HG02870 (cell line): ENCODE data around the gene ROS1.
"Not testable (repeated sequence)": the region's sequence is repeated elsewhere in the genome, so short reads cannot be mapped to it uniquely, and the experiment has no call there.

Source experiments
- ATAC-seq: cut with Tn5 transposase; IDR thresholded peaks from one replicate; pipeline ENCODE4 v1.9.1; 2021; ENCODE audit warnings: mild to moderate bottlenecking, moderate library complexity; ENCODE audit not compliant: unreplicated experiment

The ROS1 gene

DNA sequence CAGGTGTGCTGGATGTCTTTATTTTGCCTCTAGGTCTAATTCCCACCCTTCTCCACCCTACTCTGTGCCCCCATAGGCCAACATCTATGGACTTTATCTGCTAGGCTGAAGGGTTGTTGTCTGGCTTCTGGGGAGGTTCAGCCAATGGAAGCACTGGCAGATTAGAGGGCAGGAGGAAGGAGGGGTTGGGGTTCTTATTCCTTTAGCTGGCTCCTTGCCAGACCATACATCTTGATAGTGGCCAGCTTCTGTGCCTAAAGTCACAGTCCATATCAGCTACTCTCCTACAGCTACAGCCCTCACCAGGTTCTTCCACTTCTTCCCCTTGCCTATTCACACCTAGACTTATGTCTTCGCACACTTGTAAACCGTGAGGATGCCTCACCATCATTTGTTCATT is 41.1 kb downstream of the ROS1 start:
- no peak for ATAC-seq

DNA sequence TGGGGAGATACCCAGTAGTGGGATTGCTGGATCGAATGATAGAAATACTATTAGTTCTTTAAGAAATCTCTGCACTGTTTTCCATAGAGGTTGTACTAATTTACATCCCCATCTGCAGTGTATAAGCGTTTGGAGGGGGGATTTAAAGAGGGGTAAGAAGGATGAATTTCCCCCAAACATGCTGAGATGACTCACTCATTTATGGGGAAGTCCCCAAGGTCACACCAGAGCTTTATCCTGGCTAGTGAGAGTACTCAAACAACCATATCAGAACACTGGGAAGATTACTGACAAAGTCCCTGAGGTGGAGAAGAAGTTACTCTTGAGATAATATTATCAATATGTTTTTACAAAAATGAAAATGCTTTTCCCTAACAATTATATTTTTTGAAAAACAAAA is 44.0 kb downstream of the ROS1 start:
- ATAC-seq = peak; percentile 69

DNA sequence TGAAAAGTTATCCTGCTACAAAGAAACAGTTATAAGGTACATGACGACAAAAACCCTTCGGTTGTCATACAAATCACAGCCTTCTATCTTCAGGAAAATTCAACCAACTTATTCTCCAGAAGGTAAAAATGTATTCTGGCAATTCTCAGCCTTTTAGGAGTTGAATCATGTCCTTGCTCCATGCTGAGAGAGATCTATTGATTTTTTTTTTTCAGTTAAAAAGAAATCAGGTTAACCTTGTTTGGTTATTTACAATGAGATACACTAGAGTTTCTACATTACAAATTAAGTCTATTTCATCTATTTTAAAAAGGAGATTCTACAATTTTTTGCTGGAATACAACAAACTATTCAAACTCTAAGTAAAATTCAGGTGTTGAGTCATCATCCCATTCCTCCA is 45.4 kb downstream of the ROS1 start:
- no peak for ATAC-seq

DNA sequence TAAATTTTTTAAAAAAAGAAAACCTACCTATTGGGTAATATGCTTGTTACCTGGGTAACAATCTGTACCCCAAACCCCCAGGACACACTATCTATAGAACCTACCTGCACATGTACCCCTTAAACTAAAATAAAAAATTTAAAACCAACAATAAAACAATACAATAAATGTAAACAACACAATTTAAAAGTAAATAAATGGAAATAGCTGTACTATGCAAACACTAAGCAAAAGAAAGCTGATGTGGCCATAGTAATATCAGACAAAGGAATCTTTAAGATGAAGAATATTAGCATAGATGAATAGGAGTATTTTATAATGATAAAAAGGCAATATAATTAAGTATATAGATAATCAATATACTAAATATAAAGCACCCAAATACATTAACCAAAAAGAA is 50.3 kb downstream of the ROS1 start:
- no peak for ATAC-seq

DNA sequence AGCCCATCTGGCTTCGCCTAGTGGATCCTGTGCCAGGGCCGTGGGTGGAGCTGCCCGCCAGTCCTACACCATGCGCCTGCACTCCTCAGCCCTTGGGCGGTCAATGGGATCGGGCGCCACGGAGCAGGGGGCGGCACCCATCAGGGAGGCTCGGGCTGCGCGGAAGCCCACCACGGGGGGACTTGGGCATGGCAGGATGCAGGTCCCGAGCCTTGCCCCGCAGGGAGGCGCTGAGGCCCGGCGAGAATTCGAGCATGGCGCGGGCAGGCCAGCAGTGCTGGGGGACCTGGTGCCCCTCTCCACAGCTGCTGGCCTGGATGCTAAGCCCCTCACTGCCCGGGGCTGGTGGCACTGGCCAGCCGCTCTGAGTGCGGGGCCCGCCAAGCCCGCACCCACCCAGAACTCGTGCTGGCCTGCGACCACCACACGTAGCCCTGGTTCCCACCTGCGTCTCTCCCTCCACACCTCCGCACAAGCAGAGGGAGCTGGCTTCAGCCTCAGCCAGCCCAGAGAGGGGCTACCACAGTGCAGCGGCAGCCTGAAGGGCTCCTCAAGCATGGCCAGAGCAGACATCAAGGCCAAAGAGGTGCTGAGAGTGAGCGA is 52.4 kb downstream of the ROS1 start:
- ATAC-seq = no peak

DNA sequence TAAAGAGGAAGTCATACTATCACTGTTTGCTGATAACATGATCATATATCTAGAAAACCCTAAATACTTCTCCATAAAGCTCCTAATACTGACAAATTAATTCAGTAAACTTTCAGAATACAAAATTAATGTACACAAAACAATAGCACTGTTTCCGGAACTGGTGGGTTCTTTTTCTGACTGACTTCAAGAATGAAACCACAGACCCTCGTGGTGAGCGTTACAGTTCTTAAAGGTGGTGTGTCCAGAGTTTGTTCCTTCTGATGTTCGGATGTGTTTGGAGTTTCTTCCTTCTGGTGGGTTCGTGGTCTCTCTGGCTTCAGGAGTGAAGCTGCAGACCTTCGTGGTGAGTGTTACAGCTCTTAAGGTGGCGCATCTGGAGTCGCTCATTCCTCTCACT is 53.5 kb downstream of the ROS1 start:
- not testable (repeated sequence) for ATAC-seq

DNA sequence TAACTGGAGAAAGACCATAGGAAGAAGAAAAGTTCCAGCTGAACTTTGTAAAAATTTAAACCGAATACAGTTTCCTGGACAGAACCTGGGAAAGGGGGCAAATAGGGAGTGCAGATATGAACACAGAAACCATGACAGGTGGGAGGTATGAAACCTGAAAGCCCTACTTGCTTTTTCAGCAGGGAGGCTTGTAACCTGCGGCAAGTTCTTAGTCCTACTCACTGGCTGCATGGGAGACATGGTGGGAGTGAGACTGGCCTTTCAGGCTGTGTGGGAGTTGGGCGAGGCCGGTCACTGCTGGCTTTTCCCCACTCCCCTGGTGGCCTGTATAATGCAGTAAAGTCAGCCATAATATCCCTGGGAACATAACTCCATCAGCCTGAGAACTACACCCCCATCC is 54.2 kb downstream of the ROS1 start:
- ATAC-seq = no peak

DNA sequence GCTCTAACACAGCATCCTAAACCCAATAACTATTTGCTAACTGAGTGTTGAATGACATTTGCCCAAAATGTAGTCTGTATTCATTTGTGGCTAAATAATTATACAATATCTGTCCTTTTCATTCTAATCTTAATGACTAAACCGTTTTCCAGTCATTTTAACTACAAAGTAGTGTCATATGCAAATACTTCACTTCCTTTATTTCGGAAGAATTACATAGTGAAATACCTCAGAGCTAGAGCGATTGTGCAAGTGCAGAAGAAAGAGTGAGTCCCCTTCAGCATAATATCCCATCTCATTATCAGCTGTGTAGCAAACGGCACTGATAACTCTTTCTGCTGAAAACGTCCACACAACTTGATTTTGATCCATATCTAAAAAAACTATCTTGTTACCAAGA is 66.2 kb downstream of the ROS1 start:
- ATAC-seq = no peak

DNA sequence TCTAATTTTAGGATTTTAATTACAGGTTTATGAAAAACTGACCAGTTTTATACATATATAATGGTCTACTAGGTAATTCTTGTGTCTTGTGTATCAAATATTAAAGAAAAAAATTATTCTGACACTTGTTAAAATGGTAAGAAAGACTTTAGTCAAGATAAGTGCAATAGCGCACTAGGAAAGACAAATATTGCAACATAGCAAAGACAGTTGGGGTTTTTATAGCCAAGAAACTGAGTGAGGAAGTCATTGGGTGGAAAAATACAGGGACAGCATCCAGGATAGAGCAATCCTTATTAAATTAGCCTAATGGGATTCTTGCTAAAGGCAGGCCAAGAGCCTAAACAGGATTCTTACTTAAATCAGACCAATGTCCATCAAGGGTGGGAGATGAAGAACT is 71.1 kb downstream of the ROS1 start:
- no peak for ATAC-seq

DNA sequence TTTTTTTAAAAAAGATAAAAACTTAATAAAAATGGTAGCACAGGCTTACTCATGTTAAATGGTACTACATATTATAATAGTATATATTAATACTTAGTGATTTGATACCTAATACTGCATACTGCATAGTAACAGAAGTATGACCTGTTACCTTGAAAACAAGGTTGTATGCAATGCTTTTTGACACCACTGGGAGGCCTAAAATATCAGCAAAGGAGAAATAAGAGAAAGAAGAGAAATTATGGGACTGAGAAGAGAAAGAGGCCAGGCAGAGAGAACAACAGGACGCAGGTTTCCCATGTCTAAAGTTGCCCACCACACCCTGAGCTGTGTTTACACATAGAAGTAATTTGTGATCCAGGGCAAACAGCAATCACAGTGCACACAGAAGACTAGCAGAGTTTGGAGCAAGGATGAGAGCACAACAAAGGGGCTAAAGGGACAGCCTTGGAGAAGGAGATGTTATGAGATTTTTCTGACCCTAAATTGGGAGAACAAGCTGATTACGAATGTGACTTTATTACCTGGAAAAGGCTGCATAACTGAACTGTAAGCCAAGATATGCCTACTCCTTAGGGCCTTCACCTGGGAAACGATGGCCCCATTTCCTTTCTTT is 73.2 kb downstream of the ROS1 start:
- peak; percentile 71 for ATAC-seq

DNA sequence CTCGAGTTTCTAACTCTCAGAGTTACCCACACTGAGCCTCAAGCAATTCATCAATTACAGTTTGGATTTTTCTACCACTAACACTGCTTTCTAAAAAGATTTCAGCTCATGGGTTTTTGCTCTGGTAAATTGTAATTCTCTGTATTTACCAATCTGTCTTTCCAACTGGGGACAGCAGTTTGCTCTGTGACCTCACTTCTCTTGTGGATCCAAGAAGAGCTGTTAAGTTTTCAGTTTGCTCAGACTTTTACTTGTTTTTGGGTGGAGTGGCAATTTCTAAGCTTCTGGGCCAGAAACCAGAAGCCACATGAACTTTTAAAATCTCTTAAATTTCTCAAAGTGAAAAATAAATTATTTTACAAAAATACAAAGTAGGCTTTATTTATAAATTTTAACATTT is 74.2 kb downstream of the ROS1 start:
- no peak for ATAC-seq

DNA sequence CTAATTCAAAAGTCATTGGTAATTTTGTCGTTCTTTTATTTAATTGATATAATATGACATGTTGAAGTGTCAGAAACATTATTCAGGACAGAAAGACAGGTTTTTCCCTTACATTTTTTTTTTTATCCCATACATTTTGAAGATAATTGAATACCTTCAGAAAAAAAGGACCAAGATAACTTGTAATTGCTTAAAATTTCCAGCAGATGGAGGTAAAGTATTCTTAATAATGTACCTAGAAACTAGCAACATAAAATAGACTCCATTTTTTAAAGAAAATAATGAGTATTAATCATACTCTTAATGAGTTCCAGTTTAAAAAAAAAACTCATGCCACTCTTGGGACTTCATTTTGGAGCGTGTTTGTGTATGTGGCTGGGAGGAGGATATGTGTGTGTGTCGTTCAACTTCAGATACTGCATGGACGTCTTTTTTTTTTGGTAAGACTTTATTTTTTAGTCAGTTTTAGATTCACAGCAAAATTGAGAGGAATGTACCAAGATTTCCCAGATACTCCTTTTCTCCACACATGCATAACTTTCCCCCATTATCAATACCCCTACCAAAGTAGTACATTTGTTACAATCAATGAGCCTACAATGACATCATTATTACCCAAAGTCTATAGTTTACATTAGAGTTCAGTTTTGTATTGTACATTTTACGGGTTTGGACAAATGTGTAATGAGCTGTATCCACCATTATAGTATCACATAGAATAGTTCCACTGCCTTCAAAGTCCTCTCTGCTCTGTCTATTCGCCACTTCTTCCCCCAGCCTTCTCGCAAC is 79.4 kb downstream of the ROS1 start:
- no peak for ATAC-seq

DNA sequence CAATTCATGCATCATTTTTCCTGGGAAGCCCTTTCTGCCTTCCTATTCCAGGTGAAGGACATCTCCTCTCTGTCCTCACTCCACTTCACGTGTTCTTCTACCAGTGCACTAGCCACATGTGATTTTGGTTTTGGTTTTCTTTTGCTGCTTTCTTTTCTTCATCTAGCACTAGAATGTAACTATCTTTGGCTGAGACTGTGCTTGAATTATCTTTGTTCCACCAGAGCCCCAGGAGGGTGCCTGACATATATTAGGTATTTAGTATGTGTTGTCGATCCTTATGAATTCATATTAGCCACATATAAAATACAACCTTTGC is 80.5 kb downstream of the ROS1 start:
- no peak for ATAC-seq

DNA sequence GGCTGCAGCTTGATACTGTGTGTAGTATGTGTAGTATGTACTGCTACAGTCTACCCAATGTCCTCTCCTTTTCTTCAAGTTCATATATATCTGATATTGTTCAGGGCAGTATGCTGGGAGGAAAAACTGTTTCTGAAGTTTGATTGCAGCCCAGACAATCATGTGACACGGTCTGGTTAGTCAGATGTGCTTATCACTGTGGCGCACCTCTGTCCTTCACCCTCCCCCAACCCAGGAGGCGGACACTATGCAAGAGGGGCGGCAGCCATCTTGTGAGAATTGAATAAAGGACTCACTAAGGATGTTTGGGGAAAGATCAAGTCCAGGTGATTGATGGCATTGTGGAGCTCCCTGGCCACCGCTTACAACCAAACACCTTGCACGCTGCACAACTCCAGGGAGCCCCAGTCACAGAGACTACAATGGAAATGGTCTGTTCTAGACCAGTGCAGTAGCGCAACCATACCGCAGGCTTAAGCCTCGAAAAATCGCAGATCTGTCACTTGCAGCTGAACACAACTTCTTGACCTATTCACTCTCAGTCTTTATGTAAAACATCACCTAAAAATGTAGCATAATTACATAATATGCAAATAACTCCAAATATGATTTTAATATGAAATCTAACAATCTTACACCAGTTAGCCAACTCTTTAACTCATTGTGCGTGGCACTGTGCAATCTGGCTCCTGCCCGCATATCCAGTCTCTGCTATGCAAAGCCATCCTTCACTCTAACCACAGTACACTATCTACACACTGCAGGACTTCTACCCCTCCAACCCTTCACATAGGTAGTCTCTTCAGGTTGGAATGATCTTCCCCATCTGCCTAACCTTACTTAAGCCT is 81.1 kb downstream of the ROS1 start:
- ATAC-seq = no peak

DNA sequence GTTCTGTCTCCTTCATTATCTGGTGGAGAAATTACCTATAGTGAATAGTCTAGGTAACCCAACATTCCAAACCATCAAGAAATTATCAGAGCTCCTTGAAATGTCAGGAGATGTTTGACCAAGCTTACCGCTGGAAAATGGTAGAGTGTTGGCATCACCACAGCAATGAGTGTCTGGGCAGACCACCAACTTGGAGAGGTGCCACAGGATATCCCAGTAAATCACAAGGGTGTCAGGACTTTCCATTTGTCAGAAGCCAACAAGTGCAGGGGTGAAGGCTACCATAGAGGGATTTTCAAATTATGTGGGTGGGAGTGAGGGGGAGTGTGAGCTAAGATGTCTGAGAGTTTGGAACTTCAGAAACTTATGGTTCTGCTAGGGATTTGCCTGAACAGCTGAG is 87.2 kb downstream of the ROS1 start:
- no peak for ATAC-seq

DNA sequence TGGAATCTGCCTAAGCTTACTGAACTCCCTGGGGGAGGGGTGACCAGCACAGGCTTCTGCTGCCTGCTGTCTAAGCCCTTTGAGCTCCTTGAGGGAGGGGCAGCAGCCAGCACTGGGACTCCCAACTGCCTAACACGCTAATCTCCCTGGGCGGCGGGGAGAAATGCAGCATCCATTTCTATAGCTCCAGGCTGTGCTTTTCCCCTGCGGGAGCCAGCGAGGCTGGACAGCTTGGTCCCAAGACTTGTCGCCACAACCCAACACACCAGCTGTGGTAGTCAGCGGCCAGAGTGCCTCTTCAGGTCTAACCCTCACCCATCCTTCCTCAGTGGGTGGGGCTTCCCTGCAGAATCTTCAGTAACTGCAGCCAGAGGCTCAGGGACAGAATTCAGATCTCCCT is 95.8 kb downstream of the ROS1 start:
- ATAC-seq = no peak

DNA sequence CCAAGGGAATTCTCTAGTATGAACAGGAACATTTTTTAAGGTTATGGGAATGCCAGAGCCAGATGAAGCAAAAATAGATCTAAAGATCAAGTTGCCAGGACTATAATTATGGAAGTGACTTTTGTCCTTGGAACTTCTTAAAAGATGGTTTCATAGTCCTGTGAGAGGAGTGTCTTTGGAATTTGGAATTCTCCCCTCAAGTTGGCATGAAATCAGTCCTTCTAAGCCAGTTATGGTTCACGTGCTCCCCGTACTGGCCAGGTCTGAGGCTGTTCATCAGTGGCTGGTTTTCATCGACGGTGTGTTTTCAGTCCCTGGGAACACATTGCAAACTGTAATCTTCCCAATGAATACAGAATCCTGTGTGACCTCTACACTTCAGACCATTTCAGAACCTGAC is 97.2 kb downstream of the ROS1 start:
- no peak for ATAC-seq

DNA sequence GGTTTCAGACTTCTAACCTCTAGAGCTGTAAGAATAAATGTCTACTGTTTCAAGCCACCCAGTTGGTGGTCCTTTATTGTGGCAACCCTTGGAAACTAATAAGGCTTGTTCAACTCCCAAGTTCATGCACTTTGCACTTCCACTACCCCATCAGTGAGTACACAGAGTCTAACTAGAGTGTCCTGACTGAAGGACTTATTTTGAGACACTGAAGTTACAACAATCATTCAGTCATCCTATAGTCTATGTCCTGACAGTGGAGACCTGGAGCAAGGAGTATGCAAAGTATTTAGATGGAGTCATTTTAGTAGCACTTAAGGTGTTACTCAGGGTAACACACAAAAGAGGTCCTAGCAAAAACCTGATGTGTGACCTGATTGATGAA is 97.7 kb downstream of the ROS1 start:
- ATAC-seq = no peak

DNA sequence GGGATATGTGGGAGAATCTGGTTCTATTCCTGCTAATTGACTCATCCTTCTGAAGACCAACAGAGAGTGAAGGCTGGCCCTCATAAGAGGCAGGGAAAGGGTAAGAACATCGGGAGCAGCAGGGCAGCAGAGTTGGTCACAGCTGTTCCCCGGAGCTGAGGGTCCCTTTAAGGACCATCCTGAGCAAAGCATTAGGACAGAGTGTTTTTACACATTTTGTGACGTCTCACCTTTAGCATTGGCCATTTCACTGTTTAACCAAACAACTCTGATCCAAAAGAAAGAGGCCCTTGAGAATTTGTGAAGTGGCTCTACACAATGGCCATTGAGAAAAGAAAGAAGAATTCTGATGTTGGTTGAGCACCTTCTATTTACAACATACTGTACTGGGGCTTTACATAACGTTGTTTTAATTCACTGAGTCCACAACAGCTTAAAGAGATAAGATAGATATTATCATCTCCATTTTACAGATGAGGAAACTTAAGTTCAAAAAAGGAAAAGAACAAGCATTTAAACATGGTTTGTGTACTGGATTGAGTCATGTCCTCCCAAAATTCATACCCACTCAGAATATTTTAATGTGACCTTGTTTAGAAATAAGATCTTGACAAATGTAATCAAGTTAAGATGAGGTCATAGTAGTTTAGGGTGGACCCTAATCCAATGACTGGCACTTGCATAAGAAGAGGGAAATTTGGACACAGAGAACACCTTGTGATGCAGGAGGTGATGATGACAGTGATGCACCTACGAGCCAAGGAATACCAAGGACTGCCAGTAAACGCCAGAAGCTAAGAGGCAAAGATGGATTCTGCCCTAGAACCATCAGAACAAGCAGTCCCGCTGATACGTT is 98.4 kb downstream of the ROS1 start:
- no peak for ATAC-seq

DNA sequence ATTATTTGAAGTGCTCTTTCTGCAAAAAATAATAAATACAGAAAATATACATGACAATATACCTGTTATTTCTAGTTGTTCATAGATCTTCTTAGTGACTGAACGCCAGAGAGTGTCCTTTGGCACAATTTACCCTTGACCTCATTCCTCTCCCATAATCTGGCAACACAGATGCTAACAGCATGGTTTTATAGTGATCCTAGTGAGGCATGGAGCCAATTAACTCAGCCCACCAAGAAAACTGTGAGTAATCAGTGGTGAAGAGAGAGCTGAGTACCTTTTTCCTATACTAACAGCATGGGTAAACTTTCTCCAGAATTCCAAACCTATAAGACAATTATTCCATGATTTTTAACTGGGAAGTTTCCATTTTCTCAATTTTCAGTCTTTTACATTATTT is 99.3 kb downstream of the ROS1 start:
- ATAC-seq = no peak

DNA sequence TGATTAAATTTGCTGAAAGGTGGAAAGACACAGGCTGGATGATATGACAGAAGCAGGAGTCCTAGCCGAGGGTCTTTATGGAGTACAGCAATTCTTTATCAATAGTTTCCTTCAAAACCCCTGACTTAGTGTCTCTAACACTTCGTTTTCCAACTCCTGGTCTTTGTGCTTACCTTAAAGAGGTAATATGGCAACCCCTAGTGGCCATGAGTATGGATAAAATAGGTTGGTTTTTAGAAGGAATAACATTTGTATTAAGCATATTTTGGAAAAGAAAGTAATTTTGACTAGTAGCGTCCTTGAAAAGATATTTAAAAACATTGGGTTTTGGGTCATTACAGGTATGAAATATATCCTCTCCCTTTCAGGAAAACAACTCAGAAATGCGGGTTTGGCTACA is 108.5 kb downstream of the ROS1 start:
- peak; percentile 53 for ATAC-seq
